NK-92 treated with Interleukin-12 subunit alpha and Interleukin-12 subunit beta, amount 100 ng/mL, for 24 hours (cell line): ENCODE measurements around the gene TSC22D1.
"Not testable (repeated sequence)": the region's sequence is repeated elsewhere in the genome, so short reads cannot be mapped to it uniquely, and the experiment has no call there.

ENCODE experiments used
- DNase-seq: peaks from one replicate; lab custom pipeline; 2025; lab: John Stamatoyannopoulos, UW

Gene TSC22D1

GRCh38 chr13:44575741-44576350 lies at the start of gene TSC22D1:
Gene TSC22D1, minus strand, starts transcription at chr13:44576330. Its CDS starts 256 bp downstream, at chr13:44576074.
- DNase-seq = peak; percentile 23

- no peak for DNase-seq
Observed at GRCh38 chr13:44622708-44623107, 46.6 kb upstream of the TSC22D1 start.

GRCh38 chr13:44622261-44622660 lies 46.1 kb upstream of the TSC22D1 start:
- DNase-seq = no peak

- no peak for DNase-seq
Observed at GRCh38 chr13:44620057-44620456, 43.9 kb upstream of the TSC22D1 start.

GRCh38 chr13:44619651-44620050 lies 43.5 kb upstream of the TSC22D1 start:
- no peak for DNase-seq

GRCh38 chr13:44618326-44618725 lies 42.2 kb upstream of the TSC22D1 start:
- DNase-seq = no peak

GRCh38 chr13:44617648-44618047 lies 41.5 kb upstream of the TSC22D1 start:
- DNase-seq = no peak

- DNase-seq = no peak
Observed at GRCh38 chr13:44609137-44609536, 33.0 kb upstream of the TSC22D1 start.

GRCh38 chr13:44605721-44606120 lies 29.6 kb upstream of the TSC22D1 start:
- no peak for DNase-seq

GRCh38 chr13:44605275-44605674 lies 29.1 kb upstream of the TSC22D1 start:
- no peak for DNase-seq

GRCh38 chr13:44601586-44601985 lies 25.5 kb upstream of the TSC22D1 start:
- no peak for DNase-seq

GRCh38 chr13:44593861-44594592 lies 17.9 kb upstream of the TSC22D1 start:
- DNase-seq = not testable (repeated sequence)

GRCh38 chr13:44592216-44592847 lies 16.2 kb upstream of the TSC22D1 start:
- no peak for DNase-seq

GRCh38 chr13:44591316-44591715 lies 15.2 kb upstream of the TSC22D1 start:
- DNase-seq = no peak

- no peak for DNase-seq
Observed at GRCh38 chr13:44583137-44583536, 7.0 kb upstream of the TSC22D1 start.

- DNase-seq = no peak
Observed at GRCh38 chr13:44578067-44578400, 1.9 kb upstream of the TSC22D1 start.

- DNase-seq = peak; percentile 98
Observed at GRCh38 chr13:44577236-44578066, 1.3 kb upstream of the TSC22D1 start.

GRCh38 chr13:44576351-44577235 lies 463 bp upstream of the TSC22D1 start:
- no peak for DNase-seq

GRCh38 chr13:44575035-44575434 lies 1.1 kb downstream of the TSC22D1 start:
- DNase-seq = no peak

GRCh38 chr13:44574466-44574855 lies 1.7 kb downstream of the TSC22D1 start:
- DNase-seq = no peak

GRCh38 chr13:44573790-44574465 lies 2.2 kb downstream of the TSC22D1 start:
- no peak for DNase-seq
